Activated T-cell treated with anti-CD3 and anti-CD28 coated beads for 48 hours (primary cell): ENCODE data around the gene SKIC2.
A peak's percentile ranks its signal among the peaks of the same experiment; 100 is the strongest.
"Not testable (repeated sequence)": the region's sequence is repeated elsewhere in the genome, so short reads cannot be mapped to it uniquely, and the experiment has no call there.

Experiments
- DNase-seq: peaks from one replicate; pipeline ENCODE4 v3.0.0-alpha.2; 2020; ENCODE audit warnings: low read depth

The SKIC2 gene

DNA sequence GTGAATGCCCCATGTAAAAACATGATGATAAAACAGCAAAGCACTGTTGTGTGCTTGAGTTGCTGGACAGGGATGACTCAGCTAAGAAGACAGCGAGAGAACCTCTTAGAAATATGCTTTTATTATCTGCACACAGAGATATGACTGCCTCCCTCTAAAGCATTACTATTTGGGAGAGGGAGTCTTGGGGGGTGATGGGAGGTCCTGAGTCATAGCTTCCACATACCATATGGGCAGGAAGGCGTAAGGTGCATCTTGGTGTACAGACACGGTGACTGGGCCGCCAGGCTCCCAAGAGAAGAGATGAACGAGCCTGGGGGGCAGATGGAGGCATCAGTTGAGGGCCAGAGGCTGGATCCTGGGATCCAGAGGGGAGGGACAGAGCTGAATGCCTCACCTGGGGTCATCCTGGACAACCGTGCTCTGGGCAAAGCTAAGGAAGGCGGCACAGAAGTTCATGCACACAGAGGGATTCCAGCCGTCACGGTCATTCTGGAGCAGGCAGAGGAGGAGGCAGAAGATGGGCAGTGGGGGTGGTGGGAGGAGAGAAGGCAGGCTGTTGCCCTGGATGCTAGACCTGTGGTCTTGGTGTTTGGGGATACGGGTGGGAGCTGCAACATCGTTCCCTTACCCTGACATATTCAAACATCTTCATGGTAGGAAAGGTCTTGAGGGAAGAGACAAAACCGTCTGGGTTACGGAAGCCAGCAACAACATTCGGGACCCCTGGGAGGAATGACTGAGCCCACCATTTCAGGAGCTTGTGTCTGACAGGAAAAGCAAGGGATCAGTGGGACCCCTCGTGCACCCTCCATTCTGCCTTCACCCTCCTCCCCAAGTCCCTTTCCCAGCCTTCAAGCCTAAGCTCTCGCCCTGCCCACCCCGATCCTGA lies 11.0 kb downstream of the SKIC2 start:
- no peak for DNase-seq

- no peak for DNase-seq
Measured at GRCh38 chr6:31970604-31971271, 11.8 kb downstream of the SKIC2 start.

DNA sequence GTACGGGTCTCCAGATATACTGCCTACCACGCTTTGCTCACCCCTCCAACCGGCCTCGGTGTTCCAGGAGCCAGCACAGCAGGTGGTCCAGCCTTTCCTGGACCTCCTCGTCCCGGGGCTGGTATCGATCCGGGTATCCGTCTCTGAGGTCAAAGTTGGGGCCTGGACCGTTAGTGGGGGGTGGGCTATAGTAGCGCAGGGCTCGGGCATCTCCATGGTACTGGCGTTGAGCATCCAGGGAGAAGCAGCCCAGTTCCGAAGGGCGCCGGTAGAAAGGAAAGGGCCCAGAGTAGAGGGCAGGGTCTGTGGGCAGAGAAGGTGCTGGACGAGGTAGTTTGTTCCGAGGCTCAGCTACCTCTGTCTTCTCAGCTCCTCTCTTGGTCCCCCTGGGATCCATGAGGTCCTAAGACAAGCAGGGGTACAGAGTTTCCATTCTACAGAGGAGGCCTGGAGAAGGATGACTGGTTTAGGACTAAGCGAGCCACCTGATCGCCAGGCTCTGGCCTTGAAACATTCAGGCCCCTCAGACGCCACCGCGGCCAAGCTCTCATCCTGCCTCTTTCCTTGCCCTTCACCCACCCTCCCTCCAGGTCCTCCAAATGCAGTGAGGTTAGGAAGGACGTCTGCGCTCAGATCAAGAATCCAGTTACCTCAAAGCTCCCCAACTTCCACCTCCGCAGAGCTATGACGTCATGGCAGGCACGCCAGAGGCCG lies 12.5 kb downstream of the SKIC2 start:
- no peak for DNase-seq

DNA sequence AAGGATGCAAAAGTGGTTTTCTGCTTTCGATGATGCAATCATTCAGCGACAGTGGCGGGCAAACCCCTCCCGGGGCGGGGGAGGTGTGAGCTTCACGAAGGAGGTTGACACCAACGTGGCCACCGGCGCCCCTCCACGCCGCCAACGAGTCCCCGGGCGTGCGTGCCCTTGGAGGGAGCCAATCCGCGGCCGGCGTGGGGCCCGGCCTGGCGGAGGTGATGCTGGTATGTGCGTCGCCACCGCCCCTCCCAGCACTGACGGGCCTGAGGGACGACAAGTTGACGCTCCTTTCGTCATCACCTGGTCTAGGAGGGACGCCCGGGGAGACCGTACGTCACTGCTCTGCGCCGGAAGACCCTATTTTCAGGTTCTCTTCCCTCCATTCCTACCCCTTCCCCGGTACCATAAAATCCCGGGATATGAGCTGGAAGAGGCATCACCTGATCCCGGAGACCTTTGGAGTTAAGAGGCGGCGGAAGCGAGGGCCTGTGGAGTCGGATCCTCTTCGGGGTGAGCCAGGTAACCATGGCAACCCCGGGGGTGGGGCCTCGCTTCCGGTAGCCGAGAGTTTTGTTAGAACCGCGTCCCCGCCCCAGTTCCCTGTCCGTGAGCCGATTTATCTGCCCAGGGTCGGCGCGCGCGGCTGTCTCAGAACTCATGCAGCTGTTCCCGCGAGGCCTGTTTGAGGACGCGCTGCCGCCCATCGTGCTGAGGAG lies 13.2 kb downstream of the SKIC2 start, which contains the start of gene DXO:
TSS of gene DXO (minus strand) at position 146 of the 716 bp plus-strand sequence. CDS start 463 bp downstream, outside the sequence.
- DNase-seq, result peak; percentile 98

DNA sequence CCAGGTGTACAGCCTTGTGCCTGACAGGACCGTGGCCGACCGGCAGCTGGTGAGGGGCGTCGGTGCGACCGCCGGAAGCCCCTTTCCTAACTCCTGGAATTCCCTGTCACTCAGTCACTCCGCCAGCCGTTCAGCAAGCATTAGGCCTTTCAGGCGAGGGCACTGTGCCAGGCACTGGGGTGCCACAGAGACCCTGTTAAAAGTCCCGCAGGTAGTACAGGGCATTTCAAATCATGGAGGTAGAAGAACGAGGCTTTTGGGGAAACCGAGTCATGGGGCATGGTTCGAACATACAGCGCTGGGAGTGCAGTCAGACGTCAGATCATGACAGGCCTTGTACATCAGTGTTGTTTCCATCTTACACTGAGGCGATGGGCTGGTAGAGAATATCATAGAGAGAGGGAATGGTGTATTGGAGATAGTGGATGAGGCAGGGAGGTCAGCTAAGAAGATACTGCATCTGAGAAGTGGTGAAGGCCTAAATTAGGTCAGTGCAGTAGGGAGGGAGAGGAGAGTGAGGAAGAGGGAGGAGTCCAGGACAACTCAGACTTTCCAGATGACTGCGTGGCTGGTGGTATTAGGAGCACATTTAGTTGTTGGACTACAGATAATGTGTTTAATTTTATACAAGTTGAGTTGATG lies 13.9 kb downstream of the SKIC2 start:
- no peak for DNase-seq

DNA sequence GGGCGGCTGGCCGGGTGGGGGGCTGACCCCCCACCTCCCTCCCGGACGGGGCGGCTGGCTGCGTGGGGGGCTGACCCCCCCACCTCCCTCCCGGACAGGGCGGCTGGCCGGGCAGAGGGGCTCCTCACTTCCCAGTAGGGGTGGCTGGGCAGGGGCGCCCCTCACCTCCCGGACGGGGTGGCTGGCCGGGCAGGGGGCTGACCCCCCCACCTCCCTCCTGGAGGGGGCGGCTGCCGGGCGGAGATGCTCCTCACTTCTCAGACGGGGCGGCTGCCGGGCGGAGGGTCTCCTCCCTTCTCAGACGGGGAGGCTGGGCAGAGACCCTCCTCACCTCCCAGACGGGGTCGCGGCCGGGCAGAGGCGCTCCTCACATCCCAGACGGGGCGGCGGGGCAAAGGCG lies 17.1 kb downstream of the SKIC2 start:
- not testable (repeated sequence) for DNase-seq

- no peak for DNase-seq
Measured at GRCh38 chr6:31977816-31978431, 18.9 kb downstream of the SKIC2 start.

- no peak for DNase-seq
Measured at GRCh38 chr6:31978831-31979230, 19.9 kb downstream of the SKIC2 start.

DNA sequence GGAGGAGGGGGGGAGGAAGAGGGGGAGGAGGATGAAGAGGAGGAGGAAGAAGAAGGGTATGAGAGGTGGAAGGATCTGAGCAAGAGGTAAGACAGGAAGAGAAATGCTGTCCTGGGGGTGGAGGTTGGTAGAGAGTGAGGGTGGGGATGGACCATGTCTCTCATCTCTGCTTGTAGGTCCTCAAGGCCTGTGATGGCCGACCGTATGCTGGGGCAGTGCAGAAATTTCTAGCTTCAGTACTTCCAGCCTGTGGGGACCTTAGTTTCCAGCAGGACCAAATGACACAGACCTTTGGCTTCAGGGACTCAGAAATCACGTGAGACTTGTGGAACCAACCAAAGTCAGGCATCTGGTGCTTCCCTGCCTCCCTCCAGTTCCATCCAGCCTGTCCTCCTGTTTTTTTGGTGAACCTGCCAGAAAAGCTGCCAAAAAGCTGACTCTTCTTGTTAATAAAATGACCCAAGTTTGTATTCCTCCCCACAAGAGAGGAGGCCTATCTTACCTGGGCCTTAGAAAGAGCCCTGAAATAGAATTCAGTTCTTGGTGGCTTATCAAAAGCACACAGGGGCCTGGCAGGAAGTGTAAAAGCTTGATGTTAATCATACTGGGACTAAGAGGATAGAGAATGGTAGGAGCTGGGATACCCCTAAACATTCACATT lies 20.4 kb downstream of the SKIC2 start:
- no peak for DNase-seq

- DNase-seq, result not testable (repeated sequence)
Measured at GRCh38 chr6:31980195-31980876, 21.4 kb downstream of the SKIC2 start.

GRCh38 chr6:31980998-31981397 lies 22.0 kb downstream of the SKIC2 start:
- not testable (repeated sequence) for DNase-seq

DNA sequence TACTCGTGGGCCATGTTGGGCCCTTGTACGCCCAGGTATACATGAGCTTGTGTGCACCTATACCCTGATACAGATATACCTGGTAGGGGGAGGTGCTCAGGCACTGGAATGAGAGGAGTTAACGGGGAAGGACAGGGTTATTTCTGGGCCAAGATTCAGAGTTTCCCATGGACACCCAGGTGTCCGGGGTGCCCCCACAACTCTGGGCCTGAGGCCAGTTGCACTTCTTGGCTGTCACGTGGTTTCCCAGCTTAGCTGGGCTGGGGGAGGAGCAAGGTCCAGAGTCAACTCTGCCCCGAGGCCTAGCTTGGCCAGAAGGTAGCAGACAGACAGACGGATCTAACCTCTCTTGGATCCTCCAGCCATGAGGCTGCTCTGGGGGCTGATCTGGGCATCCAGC lies 22.8 kb downstream of the SKIC2 start, which contains the start of gene C4A:
TSS of gene C4A (plus strand) at position 314 of the 400 bp plus-strand sequence. CDS start at position 365, 51 bp downstream.
- not testable (repeated sequence) for DNase-seq

- DNase-seq, result not testable (repeated sequence)
Measured at GRCh38 chr6:31989363-31989762, 30.4 kb downstream of the SKIC2 start.

GRCh38 chr6:31994421-31994820 lies 35.4 kb downstream of the SKIC2 start:
- not testable (repeated sequence) for DNase-seq

- DNase-seq, result not testable (repeated sequence)
Measured at GRCh38 chr6:31996385-31996784, 37.4 kb downstream of the SKIC2 start.

- DNase-seq, result not testable (repeated sequence)
Measured at GRCh38 chr6:32002546-32003268, 43.7 kb downstream of the SKIC2 start.

GRCh38 chr6:32003301-32003700 lies 44.3 kb downstream of the SKIC2 start:
- DNase-seq, result not testable (repeated sequence)

DNA sequence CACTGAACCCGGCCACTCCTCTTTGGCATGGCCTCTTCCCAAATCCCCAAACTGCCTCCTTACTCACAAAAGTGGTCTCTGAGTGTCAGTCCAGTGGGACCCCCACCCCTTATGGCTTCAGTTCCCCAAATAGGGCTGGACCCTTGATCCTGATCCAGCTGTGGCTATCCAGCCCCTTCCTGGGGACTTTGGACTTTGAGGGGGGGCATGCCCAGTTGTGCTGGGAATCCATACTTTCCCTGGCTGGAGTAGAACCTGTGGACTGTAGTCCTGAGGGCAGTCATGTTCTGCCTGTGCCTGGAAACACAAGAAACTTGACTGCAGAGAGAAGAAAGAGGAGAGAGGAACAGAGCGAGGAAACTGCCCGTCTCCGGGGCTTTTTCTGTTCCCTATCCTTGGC lies 45.4 kb downstream of the SKIC2 start:
- DNase-seq, result not testable (repeated sequence)
